Renal cortical epithelial cell (primary cell): ENCODE data around the gene CCDC78. TPM values are rescaled to one million over a fixed set of nuclear protein-coding genes. Genes with fewer than 3 reads are reported as not detected.
A peak's percentile ranks its signal among the peaks of the same experiment; 100 is the strongest.

ENCODE experiments used
- DNase-seq: peaks from one replicate; pipeline ENCODE4 v3.0.0-alpha.2; 2011; ENCODE audit warnings: low read depth
- total RNA-seq: library from RNA; depleted of rRNA; stranded (reverse); fragments of >200 nt; gene quantifications from 2 replicates; pipeline ENCODE4 v1.2.3, GENCODE V29; 2014

Gene CCDC78
- total RNA-seq, 1 donor from 2014 or later: 0.70 TPM

DNA sequence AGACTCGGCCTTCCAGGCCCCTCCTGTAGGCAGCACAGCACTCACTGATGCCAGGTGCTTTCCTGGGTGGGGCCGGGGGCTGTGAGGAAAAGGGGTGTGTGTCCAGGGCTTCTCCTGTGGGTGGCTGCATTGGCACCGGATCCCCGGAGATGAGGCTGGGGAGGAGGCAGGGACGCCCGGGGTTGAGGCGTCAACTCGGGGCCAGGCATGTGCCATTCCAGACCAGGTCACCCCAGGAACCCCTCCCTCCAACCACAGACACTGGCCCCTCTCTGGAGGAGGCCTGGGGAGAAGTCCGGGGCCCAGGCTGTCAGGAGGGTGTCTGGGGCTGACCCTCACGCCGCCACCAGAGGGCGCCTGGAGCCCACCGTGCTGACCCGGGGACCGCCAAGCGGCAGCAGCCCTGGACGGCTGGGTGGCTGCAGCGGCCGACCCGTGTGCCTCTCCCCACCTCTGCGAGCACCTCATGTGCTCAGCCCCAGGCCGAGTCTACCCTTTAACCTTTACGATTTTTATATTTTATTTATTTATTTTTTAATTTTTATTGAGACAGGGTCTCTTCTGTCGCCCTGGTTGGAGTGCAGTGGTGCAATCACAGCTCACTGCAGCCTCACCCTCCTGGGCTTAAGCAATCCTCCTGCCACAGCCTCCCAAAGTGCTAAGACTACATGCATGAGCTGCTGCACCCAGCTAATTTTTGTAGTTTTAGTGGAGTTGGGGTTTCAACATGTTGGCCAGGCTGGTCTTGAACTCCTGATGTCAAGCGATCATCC, 14.5 kb downstream of the CCDC78 start:
- DNase-seq: peak; percentile 15

- DNase-seq: no peak
These were observed 15.2 kb downstream of the CCDC78 start for GRCh38 chr16:711084-711483.

- DNase-seq: no peak
These were observed 15.7 kb downstream of the CCDC78 start for GRCh38 chr16:710500-711075.

GRCh38 chr16:709566-710499, 16.4 kb downstream of the CCDC78 start:
- peak; percentile 44 for DNase-seq

- no peak for DNase-seq
These were observed 17.3 kb downstream of the CCDC78 start for GRCh38 chr16:708959-709358.

- DNase-seq: no peak
These were observed 18.2 kb downstream of the CCDC78 start for GRCh38 chr16:708019-708418.

- no peak for DNase-seq
These were observed 19.1 kb downstream of the CCDC78 start for GRCh38 chr16:707062-707538.

DNA sequence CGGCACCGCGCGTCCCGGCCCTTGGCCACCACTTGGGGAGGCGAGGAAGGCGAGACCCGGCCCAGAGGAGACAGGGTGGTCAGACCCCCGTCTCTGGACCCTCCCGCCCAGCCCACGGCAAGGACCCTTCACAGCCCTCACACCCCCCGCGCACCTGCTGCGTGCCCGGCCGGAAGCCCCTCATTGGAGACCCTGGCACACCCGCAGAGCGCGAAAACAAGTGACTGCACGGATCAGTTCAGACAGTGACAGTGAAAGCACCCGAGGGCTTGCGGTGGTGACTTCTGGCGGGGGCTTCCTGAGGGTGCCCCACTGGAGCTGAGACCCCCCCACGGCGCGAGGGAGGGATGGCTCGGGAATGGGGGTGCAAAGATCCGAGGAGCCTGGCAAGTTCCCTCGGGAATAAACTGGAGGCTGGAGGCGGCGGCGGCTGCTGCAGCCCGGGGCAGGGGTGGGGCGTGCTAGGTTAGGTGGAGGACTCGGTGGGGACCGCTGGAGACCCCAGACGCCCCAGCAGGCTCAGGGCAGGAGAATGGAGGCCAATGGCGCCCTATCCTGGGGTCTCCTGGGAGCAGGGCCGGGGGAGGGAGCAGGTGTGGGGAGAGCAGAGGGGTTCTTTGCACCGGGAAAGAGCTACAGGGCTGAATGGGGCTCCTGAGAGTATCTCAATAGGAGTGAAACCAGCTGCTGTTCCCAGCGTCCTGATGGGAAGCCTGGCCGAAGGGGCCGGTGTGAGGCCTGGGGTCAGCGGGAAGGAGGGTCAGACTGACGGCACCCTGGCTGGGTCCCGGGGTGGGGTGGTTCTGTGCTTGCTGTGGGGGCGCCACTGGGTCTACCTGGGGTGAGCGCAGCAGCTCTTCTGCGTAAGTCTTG, 19.8 kb downstream of the CCDC78 start:
- DNase-seq: no peak

GRCh38 chr16:705431-706188, 20.6 kb downstream of the CCDC78 start, which contains the start of gene FBXL16:
Gene FBXL16, minus strand, starts transcription at chr16:705801. Its CDS starts 8,396 bp downstream, at chr16:697405.
- DNase-seq: no peak

DNA sequence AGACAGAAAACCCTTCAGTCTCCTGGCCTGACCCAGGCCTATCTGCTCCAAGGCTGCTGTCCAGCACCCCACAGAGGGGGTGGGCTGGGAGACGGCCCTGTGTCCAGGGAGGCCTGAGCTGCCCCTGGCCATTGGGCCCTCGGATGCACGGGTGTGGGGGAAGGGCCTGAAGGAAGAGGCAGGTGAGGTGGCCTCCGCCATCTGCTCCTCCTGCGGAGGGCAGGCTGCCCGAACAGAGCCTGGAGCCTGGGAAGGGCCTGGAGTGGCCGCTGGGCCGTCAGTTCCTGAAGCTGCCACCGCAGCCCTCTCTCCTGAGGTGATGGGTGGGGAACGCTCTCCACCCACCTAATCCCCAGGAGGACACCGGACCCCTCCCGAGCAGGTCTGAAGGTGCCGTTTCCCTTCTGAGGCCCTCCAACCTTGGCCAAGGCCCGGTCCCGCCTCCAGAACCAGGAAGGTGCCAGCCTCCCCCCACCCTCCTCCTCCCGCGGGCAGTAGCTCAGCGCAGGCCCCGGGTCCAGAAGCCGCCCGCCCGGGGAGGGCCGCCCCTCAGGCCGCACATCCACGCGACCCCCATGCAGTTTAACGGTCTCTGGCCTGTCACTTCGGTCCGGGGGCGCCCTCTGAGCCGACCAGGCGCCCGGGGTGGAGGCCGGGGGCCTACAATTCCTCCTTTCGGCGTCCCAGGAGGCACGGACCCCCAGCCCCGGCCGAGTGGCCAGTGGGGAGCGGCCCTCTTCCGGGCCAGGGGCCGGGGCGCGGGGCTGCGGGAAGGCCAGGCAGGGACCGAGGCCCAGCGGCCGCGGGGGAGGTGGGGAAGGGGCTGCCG, 21.5 kb downstream of the CCDC78 start:
- DNase-seq: no peak

DNA sequence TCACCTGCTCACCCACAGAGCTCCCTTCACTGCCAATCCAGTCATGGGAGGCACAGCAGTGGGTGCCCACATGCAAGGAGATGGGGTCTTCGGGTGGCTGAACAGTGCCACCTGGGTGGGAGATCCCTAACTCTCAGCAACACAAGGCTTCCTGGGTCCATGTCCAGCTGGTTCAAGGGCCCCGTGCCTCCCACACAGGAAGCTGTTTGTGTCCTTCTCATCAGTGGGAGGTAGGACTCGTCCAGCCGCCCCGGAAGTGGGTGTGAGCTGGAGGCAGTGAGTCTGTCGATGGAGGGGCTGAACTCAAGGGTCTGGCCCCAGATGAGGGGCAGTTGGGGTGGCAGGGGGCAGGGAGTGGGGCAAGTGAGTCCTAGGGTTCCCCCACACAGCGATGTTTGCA, 22.2 kb downstream of the CCDC78 start:
- no peak for DNase-seq

DNA sequence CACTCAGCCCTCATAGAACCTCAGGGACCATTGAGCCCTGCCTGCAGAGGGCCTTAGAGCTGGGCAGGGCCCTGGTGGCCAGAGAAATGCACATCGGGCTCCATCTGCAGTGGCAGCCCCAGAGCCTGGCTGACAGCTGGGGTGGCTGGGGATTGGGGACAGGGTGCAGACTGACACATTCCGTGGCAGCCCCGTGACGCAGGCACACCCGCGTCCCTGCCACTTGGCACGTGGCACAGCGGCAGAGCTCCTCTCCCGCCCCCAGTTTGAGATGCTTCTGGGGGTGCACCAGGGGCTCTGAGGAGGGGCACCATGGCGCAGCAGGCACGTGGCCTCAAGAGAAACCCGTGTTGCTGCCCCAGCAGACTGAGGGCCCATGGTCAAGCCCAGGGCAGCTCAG, 22.8 kb downstream of the CCDC78 start:
- no peak for DNase-seq

DNA sequence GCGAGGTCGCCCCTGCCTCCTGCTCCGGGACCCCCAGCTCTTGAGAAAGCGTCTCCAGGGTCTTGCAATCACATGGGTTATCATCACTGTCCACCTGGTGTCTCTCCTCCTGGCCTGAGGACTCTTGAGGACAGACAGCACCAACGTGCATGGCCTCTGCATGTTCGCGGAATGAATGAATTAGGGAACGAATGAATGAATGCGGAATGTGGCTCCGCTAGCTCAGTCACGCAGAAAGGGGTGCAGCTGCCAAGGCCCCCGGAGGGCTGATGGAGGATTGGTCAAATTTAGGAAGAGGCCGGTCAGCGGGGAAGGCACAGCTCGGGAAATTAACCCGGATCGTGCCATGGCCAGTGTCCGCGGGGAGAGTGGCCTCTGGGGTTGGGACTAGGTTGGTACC, 23.9 kb downstream of the CCDC78 start:
- DNase-seq: no peak

GRCh38 chr16:700684-701584, 25.3 kb downstream of the CCDC78 start:
- no peak for DNase-seq

DNA sequence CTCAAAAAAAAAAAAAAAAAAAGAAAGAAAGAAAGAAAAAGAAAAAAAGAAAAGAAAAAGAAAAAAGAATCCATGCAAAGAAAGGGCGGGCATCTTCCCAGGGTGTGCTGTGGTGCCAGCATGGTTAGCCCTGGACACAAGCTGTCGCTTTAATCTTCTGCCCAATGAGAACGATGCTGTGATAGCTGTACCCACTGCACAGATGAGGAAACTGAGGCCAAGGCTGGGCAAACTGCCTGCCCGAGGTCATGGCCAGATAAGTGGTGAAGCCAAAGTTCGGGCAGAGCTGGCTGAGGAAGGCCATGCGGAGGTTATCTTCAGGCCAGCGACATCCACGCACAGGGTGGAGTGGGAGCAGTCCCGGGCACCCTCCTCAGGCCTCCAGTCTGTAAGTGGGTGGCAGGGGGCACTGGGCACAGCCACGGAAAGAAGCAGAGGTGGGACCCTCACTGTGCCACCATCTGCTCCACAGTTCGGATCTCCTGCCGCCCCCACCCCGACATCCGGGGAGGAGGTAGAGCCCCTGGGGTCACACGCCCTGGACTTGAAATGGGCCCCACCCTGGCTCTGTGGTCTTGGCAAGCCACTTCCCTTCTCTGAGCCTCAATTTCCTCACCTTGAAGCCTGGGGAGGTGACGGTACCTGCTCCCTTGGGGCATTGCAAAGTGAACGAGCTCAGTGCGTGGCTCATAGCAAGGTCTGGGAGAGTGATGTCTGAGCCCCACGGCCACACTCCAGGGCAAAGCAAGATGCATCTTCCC, 27.2 kb downstream of the CCDC78 start:
- DNase-seq: no peak

GRCh38 chr16:695355-696089, 30.7 kb downstream of the CCDC78 start:
- DNase-seq: peak; percentile 44

DNA sequence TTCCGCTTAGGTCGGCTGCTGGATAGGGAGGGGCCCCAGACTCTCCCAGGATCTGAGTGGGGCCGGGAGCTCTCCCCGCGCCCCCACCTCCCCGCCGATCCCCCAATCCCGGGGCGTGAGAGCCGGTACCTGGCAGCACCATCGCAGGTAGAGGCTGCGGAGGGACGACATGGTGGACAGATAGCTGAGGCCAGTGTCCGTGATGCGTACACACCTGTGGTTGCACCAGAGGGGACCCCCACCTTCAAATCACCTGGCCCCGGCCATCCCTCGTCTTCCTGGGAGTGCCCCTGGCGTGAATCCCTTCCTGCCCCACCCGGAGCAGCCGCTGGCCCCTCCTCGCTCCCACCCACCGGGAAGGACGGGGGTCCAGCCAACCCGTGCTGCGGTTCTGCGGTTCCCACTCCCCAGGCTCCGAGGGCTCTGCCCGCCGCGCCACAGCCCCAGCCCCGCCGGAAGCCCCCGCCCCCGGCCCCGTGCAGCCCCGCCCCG, 31.3 kb downstream of the CCDC78 start:
- no peak for DNase-seq
